GM12878 (cell line): Measurements from ENCODE around the gene KIRREL3. TPM values are rescaled to one million over a fixed set of nuclear protein-coding genes. Genes with fewer than 3 reads are reported as not detected.

Source experiments
- ATAC-seq: fragments of 200-7000 bp; cut with Tn5 transposase; 3 replicates; pipeline ENCODE4 v1.9.1; 2020; ENCODE audit warnings: mild to moderate bottlenecking, moderate library complexity
- BruUV-seq: library from RNA; stranded (reverse); fragments of 400-500 nt; replicated peaks from 2 replicates; lab custom pipeline; 2021; lab: Mats Ljungman, UMichigan
- CTCF ChIA-PET: fragments of 300-600 bp; sonication (Branson Sonifier 250); formaldehyde crosslinking; extraction: SDS; loops from one replicate; lab custom pipeline; 2021; ENCODE audit warnings: inconsistent platforms; lab: Yijun Ruan, JAX
- POLR2A ChIA-PET: fragments of 350-600 bp; formaldehyde crosslinking; extraction: SDS; loops from one replicate; lab custom pipeline; 2021; ENCODE audit warnings: inconsistent platforms; lab: Charles Lee
- RAD21 ChIA-PET: fragments of 300-600 bp; sonication (Branson Sonifier 250); formaldehyde crosslinking; loops from one replicate; lab custom pipeline; 2023; ENCODE audit warnings: antibody characterized with exemption; ENCODE audit not compliant: unreplicated experiment; lab: Charles Lee
- SMC1A ChIA-PET: fragments of 300-600 bp; sonication (Branson Sonifier 250); formaldehyde crosslinking; loops from one replicate; lab custom pipeline; 2023; ENCODE audit not compliant: unreplicated experiment, uncharacterized antibody; lab: Charles Lee
- DNase-seq: peaks from one replicate; pipeline ENCODE4 v3.0.0-alpha.2; 2011; ENCODE audit warnings: low read depth, low spot score
- FAIRE-seq: peaks from 3 replicates; lab custom pipeline; 2011; peaks lifted over from hg19 to GRCh38; lab: Jason Lieb, UNC
- H2AFZ ChIP-seq: 2 replicates; pipeline ENCODE4 v1.6.0; 2011; ENCODE audit warnings: low read depth, low read length, control low read depth; ENCODE audit not compliant: control insufficient read depth
- H3K27ac ChIP-seq: 2 replicates; pipeline ENCODE4 v1.5.1; 2011; ENCODE audit warnings: control low read depth; ENCODE audit not compliant: control insufficient read depth, insufficient read depth
- H3K27me3 ChIP-seq, 2 experiments: replicated peaks in 1 of 2; 2 replicates each; pipeline versions ENCODE4 v1.6.0 to v1.6.1; 2011; ENCODE audit warnings: low read length in 1 of 2; ENCODE audit not compliant: control insufficient read depth in 2 of 2, insufficient read depth in 2 of 2
- H3K36me3 ChIP-seq, 2 experiments: 2 replicates each; pipeline ENCODE4 v1.5.1; 2011; ENCODE audit warnings: low read length in 1 of 2; ENCODE audit not compliant: control insufficient read depth in 2 of 2, insufficient read depth in 2 of 2
- H3K4me1 ChIP-seq: 2 replicates; pipeline ENCODE4 v1.6.1; 2011; ENCODE audit warnings: mild to moderate bottlenecking, low read length, moderate library complexity, mixed read lengths; ENCODE audit not compliant: control insufficient read depth, insufficient read depth
- H3K4me2 ChIP-seq: 2 replicates; pipeline ENCODE4 v1.6.0; 2011; ENCODE audit warnings: control low read depth; ENCODE audit not compliant: control insufficient read depth, insufficient read depth
- H3K4me3 ChIP-seq: fragments of 200-600 bp; sonication (generic); 2 replicates; pipeline ENCODE4 v1.5.1; 2016
- H3K79me2 ChIP-seq: 2 replicates; pipeline ENCODE4 v1.6.0; 2011; ENCODE audit warnings: low read length; ENCODE audit not compliant: control insufficient read depth, insufficient read depth
- H3K9ac ChIP-seq: 2 replicates; pipeline ENCODE4 v1.8.0; 2011; ENCODE audit warnings: low read length, control low read depth, mixed read lengths; ENCODE audit not compliant: control insufficient read depth, insufficient read depth
- H3K9me3 ChIP-seq: replicated peaks from 3 replicates; pipeline ENCODE4 v1.5.1; 2011; ENCODE audit warnings: mild to moderate bottlenecking, low read length; ENCODE audit not compliant: control insufficient read depth, insufficient read depth
- H4K20me1 ChIP-seq: 2 replicates; pipeline ENCODE4 v1.6.0; 2011; ENCODE audit not compliant: control insufficient read depth, insufficient read depth
- BACH1 ChIP-seq: fragments of 450-650 bp; IDR thresholded peaks from 2 replicates; pipeline ENCODE4 v1.6.1; 2017; ENCODE audit warnings: mild to moderate bottlenecking, borderline replicate concordance
- BCL11A ChIP-seq: IDR thresholded peaks from 2 replicates; pipeline ENCODE4 v1.6.1; 2011; ENCODE audit warnings: low read depth, low read length
- BRCA1 ChIP-seq: IDR thresholded peaks from 2 replicates; pipeline ENCODE4 v1.6.1; 2011; ENCODE audit warnings: low read depth, low read length, improper control_type of control experiment
- CBX5 ChIP-seq: sonication (generic); IDR thresholded peaks from 2 replicates; pipeline ENCODE4 v1.6.1; 2016; ENCODE audit warnings: low read depth, moderate library complexity, mild to moderate bottlenecking, inconsistent platforms
- CHD2 ChIP-seq: IDR thresholded peaks from 2 replicates; pipeline ENCODE4 v1.6.1; 2011; ENCODE audit warnings: low read depth, low read length, improper control_type of control experiment, borderline replicate concordance
- EP300 ChIP-seq, 2 experiments: fragments of 150-350 bp in 1 of 2; IDR thresholded peaks; 2 replicates each; pipeline ENCODE4 v1.6.1; 2011 to 2012; ENCODE audit warnings: low read depth in 2 of 2, low read length in 2 of 2, borderline replicate concordance in 1 of 2, improper control_type of control experiment in 1 of 2, inconsistent platforms in 1 of 2; ENCODE audit not compliant: control insufficient read depth in 1 of 2
- HDGF ChIP-seq: fragments of 450-650 bp; IDR thresholded peaks from 2 replicates; pipeline ENCODE4 v1.6.1; 2016; ENCODE audit warnings: antibody characterized with exemption
- KDM1A ChIP-seq: fragments of 200-600 bp; sonication (generic); IDR thresholded peaks from 2 replicates; pipeline ENCODE4 v1.6.1; 2016; ENCODE audit warnings: borderline replicate concordance
- MEF2A ChIP-seq: IDR thresholded peaks from 2 replicates; pipeline ENCODE4 v1.6.1; 2011; ENCODE audit warnings: low read depth, mild to moderate bottlenecking, low read length, moderate library complexity; ENCODE audit not compliant: insufficient read depth
- POLR2AphosphoS2 ChIP-seq: IDR thresholded peaks from 2 replicates; pipeline ENCODE4 v1.6.1; 2011; ENCODE audit warnings: low read depth, mild to moderate bottlenecking, low read length, improper control_type of control experiment, moderate library complexity
- POU2F2 ChIP-seq: IDR thresholded peaks from 3 replicates; pipeline ENCODE4 v1.6.1; 2011; ENCODE audit warnings: low read depth, mild to moderate bottlenecking, low read length, borderline replicate concordance
- RBBP5 ChIP-seq: fragments of 200-600 bp; sonication (generic); conservative IDR thresholded peaks from 2 replicates; pipeline ENCODE4 v1.6.1; 2016
- RCOR1 ChIP-seq: conservative IDR thresholded peaks from 2 replicates; pipeline ENCODE4 v1.6.1; 2012; ENCODE audit warnings: low read depth, low read length, improper control_type of control experiment
- STAT1 ChIP-seq: fragments of 450-650 bp; conservative IDR thresholded peaks from 2 replicates; pipeline ENCODE4 v1.6.1; 2014; ENCODE audit warnings: antibody characterized with exemption, mild to moderate bottlenecking
- TBL1XR1 ChIP-seq: IDR thresholded peaks from 2 replicates; pipeline ENCODE4 v1.6.1; 2012; ENCODE audit warnings: low read depth, low read length, improper control_type of control experiment
- ZZZ3 ChIP-seq: IDR thresholded peaks from 2 replicates; pipeline ENCODE4 v1.6.1; 2011; ENCODE audit warnings: low read depth; ENCODE audit not compliant: control insufficient read depth, insufficient read length
- WGBS: methylation state at CpG from one replicate; pipeline ENCODE4 v1.1.6; 2016; ENCODE audit warnings: low lambda C conversion rate; ENCODE audit not compliant: insufficient replicate concordance, insufficient coverage; ENCODE audit errors: missing lambda C conversion rate; 5-methylcytosine and 5-hydroxymethylcytosine counted together
- in situ Hi-C: fragments of 300-500 bp; cut with MboI; formaldehyde crosslinking; loops from 9 replicates; pipeline ENCODE4 v1.14.3; 2018; ENCODE audit warnings: mixed read lengths
- intact Hi-C: fragments of 100-400 bp; cut with micrococcal nuclease; formaldehyde crosslinking; loops from one replicate; pipeline ENCODE4 v1.14.2; 2022; ENCODE audit not compliant: unreplicated experiment
- polyA plus RNA-seq, 11 experiments: library from polyadenylated mRNA; depleted of rRNA in 4 of 11; unstranded in 6 of 11; stranded (reverse) in 5 of 11; fragments of >200 nt; fragmentation: Nextera tagmentation in 4 of 11; fragmentation: Illumina TruSeq in 1 of 11; extraction: Ambion mirVana in 4 of 11; extraction: Trizol in 1 of 11; gene quantifications; 1 replicate in 1 of 11; 2 replicates in 10 of 11; pipeline versions ENCODE4 v1.2.1 to v1.2.3, GENCODE V29; 2011 to 2016; ENCODE audit warnings: inconsistent platforms in 2 of 11, missing spikeins in 2 of 11, low read depth in 1 of 11
- total RNA-seq, 4 experiments: library from RNA; depleted of rRNA in 3 of 4; stranded (reverse); fragments of >200 nt in 3 of 4; fragmentation: Illumina TruSeq in 1 of 4; extraction: Trizol in 1 of 4; gene quantifications; 2 replicates each; pipeline versions ENCODE4 v1.2.1 to v1.2.3, GENCODE V29; 2013 to 2021

Gene KIRREL3
- total and polyA plus RNA-seq, 10 of the 15 experiments (the other 5 are each of a cell fraction or from before 2014, with no cell fraction given), result under 0.01 TPM; not detected in 9

DNA sequence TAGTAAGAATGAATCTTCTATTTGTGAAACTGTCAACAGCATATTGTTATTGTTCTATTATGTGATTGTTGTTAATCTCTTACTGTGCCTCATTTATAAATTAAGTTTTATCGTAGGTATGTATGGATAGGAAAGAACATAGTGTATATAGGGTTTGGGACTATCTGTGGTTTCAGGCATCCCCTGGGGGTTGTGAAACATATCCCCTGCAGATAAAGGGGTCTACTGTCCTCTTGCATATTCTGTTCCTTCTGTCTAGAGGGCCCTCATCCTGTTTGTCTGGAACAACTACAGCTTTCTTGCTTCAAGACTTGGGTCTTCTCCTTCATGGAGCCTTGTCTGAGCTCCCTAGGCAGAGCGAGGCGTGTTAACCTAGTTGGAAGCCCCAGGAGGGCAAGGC is 159.6 kb downstream of the KIRREL3 start:
- Histone ChIP-seq H3K4me3 (no peak overlapping the region), H2AFZ (no peak overlapping the region), H3K27ac (no peak overlapping the region), H3K36me3 (no peaks in the 10 kb centered on the region), H3K9me3 (no peaks in the 10 kb centered on the region; the same call in 2 of the 3 replicates), H3K79me2 (no peaks in the 10 kb centered on the region), H3K4me1 (no peaks in the 10 kb centered on the region), H3K27me3 (peaks cover 0 to 3% of the 10 kb centered on the region in 2 experiments; a peak in 2 of 4 replicates), H3K9ac (no peak overlapping the region), H3K4me2 (no peak overlapping the region), H4K20me1 (no peaks in the 10 kb centered on the region)
- RAD21 ChIA-PET, result no interaction called here
- BruUV-seq, result no TSS peak
- in situ Hi-C loops, result no loop called here
- CTCF ChIA-PET, result no interaction called here
- intact Hi-C loops, result no loop called here
- POLR2A ChIA-PET, result no interaction called here
- 32% methylated on average over 3 of the region's 3 CpGs for WGBS
- DNase-seq, result no peak
- TF ChIP-seq ZZZ3 (no peak), TBL1XR1 (no peak), POLR2AphosphoS2 (no peak), RBBP5 (no peak), EP300 (IDR thresholded peaks at IDR 0.05; ENCODE audit: borderline replicate concordance in 1 of 2, control insufficient read depth in 1 of 2, low read depth in 2 of 2, low read length in 2 of 2) (no peak), KDM1A (no peak), CHD2 (no peak), BRCA1 (no peak), CBX5 (no peak), HDGF (no peak), BACH1 (no peak), POU2F2 (no peak), MEF2A (no peak), RCOR1 (no peak), STAT1 (no peak), BCL11A (no peak)
- no peak for ATAC-seq
- SMC1A ChIA-PET, result no interaction called here
- FAIRE-seq, result no peak
